Tibial nerve (tissue), 4 donors: ENCODE measurements around the gene PTPN5. TPM values are rescaled to one million over a fixed set of nuclear protein-coding genes. Genes with fewer than 3 reads are reported as not detected.

Experiments
- DNase-seq, 2 donors: peaks; one replicate each; pipeline ENCODE4 v3.0.0-alpha.2; 2019; ENCODE audit warnings: low spot score in 2 of 2
- H3K27ac ChIP-seq, 4 donors: fragments of 200-600 bp; sonication (generic) in 3 of 4; one replicate each; pipeline ENCODE4 v1.5.1; 2017 to 2019; ENCODE audit warnings: mild to moderate bottlenecking in 1 of 4
- H3K27me3 ChIP-seq, 2 donors: fragments of 200-600 bp; sonication (generic) in 1 of 2; one replicate each; pipeline versions ENCODE4 v1.5.1 to v1.6.0; 2017 to 2019
- H3K36me3 ChIP-seq, 3 donors: fragments of 200-600 bp; sonication (generic); one replicate each; pipeline ENCODE4 v1.5.1; 2018 to 2019
- H3K4me1 ChIP-seq, 4 donors: fragments of 200-600 bp; sonication (generic) in 3 of 4; one replicate each; pipeline ENCODE4 v1.5.1; 2017 to 2019
- H3K4me3 ChIP-seq, 4 donors: fragments of 200-600 bp; sonication (generic) in 3 of 4; one replicate each; pipeline ENCODE4 v1.5.1; 2017 to 2019; ENCODE audit warnings: mild to moderate bottlenecking in 1 of 4, moderate library complexity in 1 of 4
- H3K9me3 ChIP-seq, 4 donors: fragments of 200-600 bp; sonication (generic) in 3 of 4; one replicate each; pipeline ENCODE4 v1.5.1; 2017 to 2019
- EP300 ChIP-seq, 2 donors: sonication (generic); formaldehyde crosslinking; IDR thresholded peaks; one replicate each; pipeline ENCODE4 v1.6.1; 2017; ENCODE audit warnings: antibody characterized with exemption in 2 of 2, mild to moderate bottlenecking in 1 of 2
- POLR2A ChIP-seq, 2 donors: fragments of 450-650 bp; IDR thresholded peaks; one replicate each; pipeline ENCODE4 v1.6.1; 2017; ENCODE audit warnings: antibody characterized with exemption in 2 of 2, mild to moderate bottlenecking in 2 of 2, moderate library complexity in 2 of 2
- WGBS, 2 donors: methylation state at CpG; one replicate each; pipeline ENCODE4 v1.1.5; 2018; 5-methylcytosine and 5-hydroxymethylcytosine counted together
- total RNA-seq, 4 donors: library from RNA; depleted of rRNA; stranded (reverse); fragments of >200 nt; gene quantifications; one replicate each; pipeline ENCODE4 v1.1.0, GENCODE V29; 2016
- TF ChIP-seq, protein P1 (sequence below), 5 experiments: fragments of 200-600 bp in 3 of 5; fragments of 450-650 bp in 2 of 5; sonication (generic) in 3 of 5; IDR thresholded peaks; one replicate each; pipeline ENCODE4 v1.5.1; 2016 to 2019; ENCODE audit warnings: antibody characterized with exemption in 5 of 5, mild to moderate bottlenecking in 3 of 5, moderate library complexity in 2 of 5

PTPN5 gene
- total RNA-seq, 4 donors from 2014 or later = 1.2 to 18.8 (median 15.1) TPM

DNA sequence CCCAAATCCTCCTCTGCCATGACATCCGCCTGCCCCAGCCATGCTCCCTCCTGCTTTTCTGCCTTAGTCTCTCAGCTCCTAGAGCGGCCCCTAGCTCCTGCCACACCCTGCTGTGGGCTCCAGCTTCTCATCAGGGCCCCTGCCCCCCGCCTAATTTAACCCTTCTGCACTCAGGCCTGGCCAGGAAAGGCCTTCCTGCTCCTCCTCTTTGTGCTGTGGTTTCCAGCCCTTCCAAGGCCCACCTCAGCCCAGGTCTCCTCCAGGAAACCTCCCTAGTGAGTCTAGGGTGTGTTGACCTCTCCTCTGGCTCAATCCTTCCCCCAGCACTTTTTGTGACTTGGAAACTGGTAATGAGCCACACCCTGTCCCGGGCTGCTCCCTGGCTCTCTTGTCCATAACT, 11.3 kb downstream of the PTPN5 start:
- peak overlapping the region in 1 of 4 donors; percentile 75 for H3K27ac ChIP-seq
- H3K27me3 ChIP-seq = no peaks in the 10 kb centered on the region
- no peak for TF ChIP-seq EP300 (IDR thresholded peaks at IDR 0.05)
- TF ChIP-seq, protein P1, sequence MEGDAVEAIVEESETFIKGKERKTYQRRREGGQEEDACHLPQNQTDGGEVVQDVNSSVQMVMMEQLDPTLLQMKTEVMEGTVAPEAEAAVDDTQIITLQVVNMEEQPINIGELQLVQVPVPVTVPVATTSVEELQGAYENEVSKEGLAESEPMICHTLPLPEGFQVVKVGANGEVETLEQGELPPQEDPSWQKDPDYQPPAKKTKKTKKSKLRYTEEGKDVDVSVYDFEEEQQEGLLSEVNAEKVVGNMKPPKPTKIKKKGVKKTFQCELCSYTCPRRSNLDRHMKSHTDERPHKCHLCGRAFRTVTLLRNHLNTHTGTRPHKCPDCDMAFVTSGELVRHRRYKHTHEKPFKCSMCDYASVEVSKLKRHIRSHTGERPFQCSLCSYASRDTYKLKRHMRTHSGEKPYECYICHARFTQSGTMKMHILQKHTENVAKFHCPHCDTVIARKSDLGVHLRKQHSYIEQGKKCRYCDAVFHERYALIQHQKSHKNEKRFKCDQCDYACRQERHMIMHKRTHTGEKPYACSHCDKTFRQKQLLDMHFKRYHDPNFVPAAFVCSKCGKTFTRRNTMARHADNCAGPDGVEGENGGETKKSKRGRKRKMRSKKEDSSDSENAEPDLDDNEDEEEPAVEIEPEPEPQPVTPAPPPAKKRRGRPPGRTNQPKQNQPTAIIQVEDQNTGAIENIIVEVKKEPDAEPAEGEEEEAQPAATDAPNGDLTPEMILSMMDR (IDR thresholded peaks at IDR 0.05) = no peak
- no peak for TF ChIP-seq POLR2A (IDR thresholded peaks at IDR 0.05)
- no peak for DNase-seq
- H3K9me3 ChIP-seq = no peaks in the 10 kb centered on the region
- no peak overlapping the region for H3K4me3 ChIP-seq
- peaks cover 0 to 22% (median 0%) of the 10 kb centered on the region in 4 donors for H3K4me1 ChIP-seq
- no peaks in the 10 kb centered on the region for H3K36me3 ChIP-seq
- WGBS, 2 donors = 39% methylated on average over 4 of the region's 4 CpGs

DNA sequence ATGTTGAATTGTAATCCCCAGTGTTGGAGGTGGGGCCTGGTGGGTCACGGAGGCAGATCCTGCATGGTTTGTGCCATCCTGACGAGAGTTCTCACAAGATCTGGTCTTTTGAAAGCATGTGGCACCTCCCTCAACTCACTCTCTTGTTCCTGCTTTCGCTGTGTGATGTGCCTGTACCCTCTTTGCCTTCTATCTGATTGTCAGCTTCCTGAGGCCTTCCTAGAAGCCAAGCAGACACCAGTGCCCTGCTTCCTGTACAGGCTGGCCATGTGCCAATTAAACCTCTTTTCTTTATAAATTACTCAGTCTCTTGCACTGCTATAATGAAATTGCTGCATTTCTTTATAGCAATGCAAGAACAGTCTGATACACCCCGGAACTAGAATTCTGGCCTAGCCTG, 13.1 kb downstream of the PTPN5 start:
- 87 to 92% methylated on average over 4 of the region's 4 CpGs for WGBS, 2 donors
- Histone ChIP-seq H3K4me3 (no peak overlapping the region), H3K9me3 (no peaks in the 10 kb centered on the region), H3K36me3 (no peaks in the 10 kb centered on the region), H3K27me3 (no peaks in the 10 kb centered on the region), H3K27ac (no peak overlapping the region), H3K4me1 (peaks cover 0 to 22% (median 0%) of the 10 kb centered on the region in 4 donors)
- no peak for DNase-seq
- TF ChIP-seq, protein P1 (IDR thresholded peaks at IDR 0.05) = no peak
- TF ChIP-seq EP300 (IDR thresholded peaks at IDR 0.05) = no peak
- no peak for TF ChIP-seq POLR2A (IDR thresholded peaks at IDR 0.05)

DNA sequence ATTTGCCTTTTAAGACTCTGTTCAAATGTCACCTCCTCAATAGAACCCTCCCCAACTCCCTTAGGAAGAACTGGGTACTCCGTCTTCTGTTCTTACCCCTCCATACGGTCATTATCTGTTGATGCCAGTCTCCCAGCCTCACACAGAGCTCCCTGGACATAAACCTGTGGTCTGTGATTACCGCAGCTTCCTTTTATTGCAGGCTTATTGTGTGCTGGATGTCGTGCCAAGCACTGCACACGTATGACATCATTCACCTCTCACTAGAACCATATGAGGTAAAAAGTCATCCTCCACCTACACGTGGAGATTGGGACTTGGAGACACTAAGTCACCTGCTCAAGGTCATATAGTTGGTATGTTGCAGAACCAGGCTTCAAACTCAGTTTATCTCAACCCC, 15.3 kb downstream of the PTPN5 start:
- Histone ChIP-seq H3K27me3 (no peaks in the 10 kb centered on the region), H3K4me3 (no peak overlapping the region), H3K9me3 (no peaks in the 10 kb centered on the region), H3K27ac (no peak overlapping the region), H3K4me1 (peaks cover 0 to 22% (median 0%) of the 10 kb centered on the region in 4 donors), H3K36me3 (no peaks in the 10 kb centered on the region)
- 55% methylated on average over 6 of the region's 6 CpGs for WGBS, 2 donors
- DNase-seq = no peak
- no peak for TF ChIP-seq POLR2A (IDR thresholded peaks at IDR 0.05)

DNA sequence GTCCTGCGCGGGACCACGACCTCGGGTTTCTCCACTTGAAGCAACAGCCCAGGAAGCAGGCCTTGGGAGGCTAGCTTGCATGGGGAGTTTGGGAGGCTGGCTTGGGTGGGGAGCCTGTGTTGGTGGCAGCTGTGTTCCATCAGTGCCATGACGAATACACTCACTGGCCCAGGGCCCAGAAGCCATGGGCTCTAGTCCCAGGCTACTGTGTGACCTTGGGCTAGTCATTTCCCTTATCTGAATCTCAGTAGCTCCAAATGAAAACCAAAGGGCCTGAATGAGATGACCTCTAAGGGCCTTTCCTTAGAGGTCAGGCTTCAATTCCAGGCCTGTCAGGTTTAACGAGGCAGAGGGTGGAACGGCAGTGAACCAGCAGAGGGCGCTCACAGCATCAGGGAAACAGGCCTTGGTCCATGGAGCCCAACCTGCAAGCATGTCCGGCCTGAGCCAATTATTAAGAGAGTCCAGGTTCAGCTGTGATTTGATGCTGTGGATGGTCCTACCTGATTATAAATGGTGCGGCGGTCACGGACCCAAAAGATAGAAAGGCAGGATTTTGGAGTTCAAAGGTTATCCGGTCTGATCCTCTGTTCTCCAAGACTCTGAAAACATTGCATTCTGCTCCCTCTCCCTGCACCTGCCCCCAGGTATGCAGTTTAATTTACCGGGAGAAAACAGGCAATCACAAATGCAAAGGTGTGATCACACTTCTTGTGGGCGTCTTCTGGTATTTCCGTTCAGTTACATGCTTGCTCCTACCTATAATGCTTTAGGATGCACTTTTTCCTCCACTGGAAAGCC, 15.9 kb downstream of the PTPN5 start:
- Histone ChIP-seq H3K36me3 (no peaks in the 10 kb centered on the region), H3K4me1 (peaks cover 0 to 21% (median 0%) of the 10 kb centered on the region in 4 donors), H3K27me3 (no peaks in the 10 kb centered on the region), H3K9me3 (no peaks in the 10 kb centered on the region), H3K4me3 (no peak overlapping the region), H3K27ac (no peak overlapping the region)
- DNase-seq = peak; percentile 36 to 67
- WGBS, 2 donors = 49 to 52% methylated on average over 16 of the region's 16 CpGs
- TF ChIP-seq POLR2A (IDR thresholded peaks at IDR 0.05) (no peak), EP300 (IDR thresholded peaks at IDR 0.05) (no peak)
- TF ChIP-seq, protein P1 (IDR thresholded peaks at IDR 0.05) = peak; percentile 26 to 66 (median 40)

DNA sequence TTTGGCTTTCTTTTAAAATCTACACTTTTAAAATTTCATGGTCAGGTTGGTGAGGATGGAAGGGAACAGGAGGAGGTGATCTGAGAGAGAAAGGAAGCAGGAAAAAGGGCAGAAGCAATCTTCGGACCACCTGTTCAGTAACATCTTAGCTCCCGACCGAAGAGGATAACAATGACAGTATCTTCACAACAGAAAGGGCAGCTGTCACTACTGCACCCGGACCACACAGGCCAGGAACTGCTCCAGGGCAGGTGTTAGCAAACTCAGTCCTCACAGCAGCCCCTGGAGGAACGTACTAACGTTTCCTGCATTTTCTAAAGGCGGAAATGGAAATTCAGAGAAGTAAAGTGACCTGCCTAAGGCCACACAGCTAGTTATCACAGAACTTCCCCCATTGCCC, 16.8 kb downstream of the PTPN5 start:
- TF ChIP-seq, protein P1 (IDR thresholded peaks at IDR 0.05) = no peak
- TF ChIP-seq EP300 (IDR thresholded peaks at IDR 0.05) = no peak
- H3K4me3 ChIP-seq = no peak overlapping the region
- no peaks in the 10 kb centered on the region for H3K27me3 ChIP-seq
- 70 to 75% methylated on average over 7 of the region's 7 CpGs for WGBS, 2 donors
- H3K27ac ChIP-seq = no peak overlapping the region
- no peaks in the 10 kb centered on the region for H3K36me3 ChIP-seq
- no peak for DNase-seq
- H3K9me3 ChIP-seq = no peaks in the 10 kb centered on the region
- H3K4me1 ChIP-seq = peaks cover 0 to 12% (median 0%) of the 10 kb centered on the region in 4 donors
